GM18870 (cell line): ENCODE results near the gene ULK4.
"Not testable (repeated sequence)": the region's sequence is repeated elsewhere in the genome, so short reads cannot be mapped to it uniquely, and the experiment has no call there.

ENCODE experiments used
- ATAC-seq: cut with Tn5 transposase; IDR thresholded peaks from one replicate; pipeline ENCODE4 v1.9.1; 2021; ENCODE audit warnings: moderate library complexity; ENCODE audit not compliant: unreplicated experiment

Gene ULK4

GRCh38 chr3:41651718-41652117 is 310.2 kb downstream of the ULK4 start:
- no peak for ATAC-seq

DNA sequence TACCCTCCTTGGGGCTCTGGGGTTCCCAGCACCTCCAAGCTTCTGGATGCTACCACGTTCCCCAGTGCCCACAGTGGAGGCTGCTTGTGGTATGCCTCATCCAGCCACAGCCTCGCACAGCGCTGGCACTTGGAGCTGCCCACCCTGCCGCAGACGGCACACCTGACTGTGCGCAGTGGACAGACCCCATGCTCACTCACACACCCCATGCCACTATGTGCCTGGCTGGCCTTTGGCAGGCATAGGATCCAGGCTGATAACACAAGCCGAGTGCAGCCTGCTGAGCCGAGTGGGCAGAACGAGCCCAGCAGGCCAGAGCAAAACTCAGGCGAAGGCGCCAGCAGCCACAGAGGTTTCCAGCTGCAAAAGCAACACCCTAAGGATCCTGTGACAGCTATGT is 311.5 kb downstream of the ULK4 start:
- no peak for ATAC-seq

GRCh38 chr3:41649129-41649739 is 312.7 kb downstream of the ULK4 start:
- ATAC-seq: no peak

DNA sequence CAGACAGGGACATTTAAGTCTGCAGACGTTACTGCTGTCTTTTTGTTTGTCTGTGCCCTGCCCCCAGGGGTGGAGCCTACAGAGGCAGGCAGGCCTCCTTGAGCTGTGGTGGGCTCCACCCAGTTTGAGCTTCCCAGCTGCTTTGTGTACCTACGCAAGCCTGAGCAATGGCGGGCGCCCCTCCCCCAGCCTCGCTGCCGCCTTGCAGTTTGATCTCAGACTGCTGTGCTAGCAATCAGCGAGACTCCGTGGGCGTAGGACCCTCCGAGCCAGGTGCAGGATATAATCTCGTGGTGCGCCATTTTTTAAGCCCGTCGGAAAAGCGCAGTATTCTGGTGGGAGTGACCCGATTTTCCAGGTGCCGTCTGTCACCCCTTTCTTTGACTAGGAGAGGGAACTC is 314.2 kb downstream of the ULK4 start:
- ATAC-seq: not testable (repeated sequence)

DNA sequence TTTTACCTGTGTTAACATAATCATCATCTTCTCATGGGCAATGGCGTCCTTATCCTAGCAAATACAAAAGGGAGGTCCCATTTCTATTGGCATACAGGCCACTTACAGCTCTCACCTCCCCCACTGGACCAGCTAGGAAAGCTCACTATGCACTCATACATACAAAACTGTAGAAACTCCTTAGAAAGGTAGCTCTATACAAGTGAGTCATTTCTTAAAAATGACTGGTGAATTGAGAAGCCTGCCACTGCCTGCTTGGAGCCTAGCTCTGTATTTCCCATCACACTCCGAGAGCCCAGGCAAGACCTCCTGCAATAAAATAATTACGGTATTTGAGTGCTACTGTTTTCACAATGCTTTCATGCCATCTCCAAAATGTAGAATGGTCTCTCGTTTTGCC is 321.8 kb downstream of the ULK4 start:
- no peak for ATAC-seq

- ATAC-seq: no peak
These were observed 323.5 kb downstream of the ULK4 start for GRCh38 chr3:41638381-41638780.

- no peak for ATAC-seq
These were observed 329.2 kb downstream of the ULK4 start for GRCh38 chr3:41632700-41633099.

DNA sequence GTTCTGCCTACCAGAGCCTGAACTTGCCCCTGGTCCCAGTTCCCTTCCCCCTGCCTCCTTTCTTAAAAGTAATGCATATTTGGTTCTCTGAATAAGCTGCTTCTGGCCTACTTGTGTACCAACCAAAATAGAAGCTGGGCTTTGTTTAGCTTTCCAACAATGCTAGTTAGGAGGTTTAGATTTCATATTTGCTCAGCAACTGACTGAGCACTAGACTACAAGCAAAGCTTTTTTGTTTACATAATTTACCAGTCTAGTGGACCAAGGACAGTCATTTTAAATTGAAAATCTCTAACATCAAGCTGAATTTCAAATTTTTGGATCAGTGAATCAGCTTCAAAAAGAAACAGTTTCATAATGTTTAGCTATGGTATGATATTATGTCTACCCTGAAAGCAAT is 331.2 kb downstream of the ULK4 start:
- ATAC-seq: no peak

GRCh38 chr3:41629986-41630385 is 331.9 kb downstream of the ULK4 start:
- no peak for ATAC-seq

DNA sequence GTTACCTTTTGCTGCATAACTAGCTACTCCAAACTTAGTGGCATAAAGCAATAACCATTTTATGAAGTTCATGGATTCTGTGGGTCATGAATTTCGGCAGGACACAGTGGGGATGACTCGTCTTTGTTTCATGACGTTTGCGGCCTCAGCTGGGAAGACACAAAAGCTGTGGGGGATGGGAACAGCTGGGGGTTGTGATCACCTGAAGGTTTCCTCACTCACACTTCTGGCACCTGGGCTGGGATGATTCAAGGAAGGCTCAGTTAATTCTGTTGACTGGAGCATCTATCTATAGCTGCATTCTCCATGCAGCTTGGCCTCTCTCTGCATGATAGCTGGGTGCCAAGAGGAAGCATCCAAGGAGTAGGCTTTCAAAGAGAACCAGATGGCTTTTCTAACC is 332.8 kb downstream of the ULK4 start:
- no peak for ATAC-seq

GRCh38 chr3:41627477-41628087 is 334.3 kb downstream of the ULK4 start:
- ATAC-seq: no peak

GRCh38 chr3:41612853-41613252 is 349.1 kb downstream of the ULK4 start:
- no peak for ATAC-seq

- no peak for ATAC-seq
These were observed 350.9 kb downstream of the ULK4 start for GRCh38 chr3:41611008-41611407.

DNA sequence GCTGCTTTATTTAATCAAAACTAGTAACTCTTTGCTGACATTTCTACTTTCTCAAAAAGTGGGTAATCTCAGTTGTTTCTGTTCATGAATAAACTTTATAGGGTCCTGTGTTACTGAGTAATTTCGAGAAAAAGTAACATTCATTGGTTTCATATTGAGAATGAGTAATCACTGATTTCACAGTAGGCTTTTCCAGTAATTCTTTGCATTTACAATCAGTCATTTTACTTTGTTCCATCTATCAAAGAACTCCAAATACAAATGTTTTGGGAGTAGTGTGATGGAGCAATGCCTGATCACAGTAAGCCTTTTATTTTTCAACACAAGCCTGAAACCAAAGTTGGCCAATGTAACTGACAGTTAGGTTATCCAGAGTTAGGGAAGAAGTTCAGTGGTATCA is 353.6 kb downstream of the ULK4 start:
- no peak for ATAC-seq

DNA sequence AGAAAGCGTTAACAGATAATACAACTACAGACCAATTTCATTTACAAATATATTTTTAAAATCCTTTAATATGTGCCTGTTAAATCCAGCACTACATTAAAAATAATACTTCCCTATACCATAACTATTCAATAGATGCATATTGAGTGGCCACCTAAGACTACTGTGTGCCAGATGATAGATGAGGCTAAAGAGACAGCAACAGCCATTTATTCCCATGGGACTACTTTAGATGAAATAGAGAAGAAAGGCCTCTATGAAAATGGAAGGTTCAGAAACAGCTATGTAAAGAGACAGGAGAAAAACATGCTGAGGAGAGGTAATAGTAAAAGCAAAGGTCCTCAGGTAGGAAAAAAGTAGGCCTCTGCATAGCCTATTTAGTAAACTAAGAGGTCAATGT is 358.1 kb downstream of the ULK4 start:
- ATAC-seq: no peak

DNA sequence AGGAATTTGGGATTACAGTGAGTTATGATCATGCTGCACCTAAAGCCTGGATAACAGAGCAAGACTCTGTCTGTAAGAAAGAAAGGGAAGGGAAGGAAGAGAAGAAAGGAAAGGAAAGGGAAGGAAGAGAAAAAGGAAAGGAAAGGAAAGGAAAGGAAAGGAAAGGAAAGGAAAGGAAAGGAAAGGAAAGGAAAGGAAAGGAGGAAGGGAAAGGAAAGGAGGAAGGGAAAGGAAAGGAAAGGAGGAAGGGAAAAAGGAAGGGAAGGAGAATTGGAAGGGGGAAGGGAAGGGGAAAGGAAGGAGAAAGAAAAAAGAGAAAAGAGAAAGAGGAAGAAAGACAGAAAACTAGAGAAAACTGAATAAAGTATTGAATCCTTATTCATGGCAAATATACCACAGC is 359.8 kb downstream of the ULK4 start:
- no peak for ATAC-seq

GRCh38 chr3:41601404-41601987 is 360.4 kb downstream of the ULK4 start:
- no peak for ATAC-seq

- no peak for ATAC-seq
These were observed 361.3 kb downstream of the ULK4 start for GRCh38 chr3:41600616-41601015.

- no peak for ATAC-seq
These were observed 362.8 kb downstream of the ULK4 start for GRCh38 chr3:41599127-41599484.

GRCh38 chr3:41598402-41599126 is 363.3 kb downstream of the ULK4 start:
- ATAC-seq: no peak

DNA sequence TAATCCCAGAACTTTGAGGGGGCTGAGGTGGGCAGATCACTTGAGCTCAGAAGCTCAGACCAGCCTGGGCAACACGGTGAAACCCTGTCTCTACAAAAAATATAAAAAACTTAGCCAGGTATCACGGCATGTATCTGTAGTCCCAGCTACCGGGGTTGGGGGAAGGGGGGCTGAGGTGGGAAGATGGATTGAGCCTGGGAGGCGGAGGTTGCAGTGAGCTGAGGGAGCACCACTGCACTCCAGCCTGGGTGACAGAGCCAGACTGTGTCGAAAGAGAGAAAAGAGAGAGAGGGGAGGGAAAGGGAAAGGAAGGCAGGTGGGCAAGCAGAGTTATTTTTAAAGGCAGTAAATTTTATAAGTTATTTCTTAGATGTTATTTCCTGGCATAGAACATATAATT is 368.1 kb downstream of the ULK4 start:
- no peak for ATAC-seq
